ENCODE measurements around the gene BMERB1.
"Not testable (repeated sequence)": the region's sequence is repeated elsewhere in the genome, so short reads cannot be mapped to it uniquely, and the experiment has no call there.

BMERB1 gene

GRCh38 chr16:15598648-15599190 is 164.3 kb downstream of the BMERB1 start:
- DNase-seq = no peak

- no peak for DNase-seq
These were observed 165.1 kb downstream of the BMERB1 start for GRCh38 chr16:15599303-15600070.

DNA sequence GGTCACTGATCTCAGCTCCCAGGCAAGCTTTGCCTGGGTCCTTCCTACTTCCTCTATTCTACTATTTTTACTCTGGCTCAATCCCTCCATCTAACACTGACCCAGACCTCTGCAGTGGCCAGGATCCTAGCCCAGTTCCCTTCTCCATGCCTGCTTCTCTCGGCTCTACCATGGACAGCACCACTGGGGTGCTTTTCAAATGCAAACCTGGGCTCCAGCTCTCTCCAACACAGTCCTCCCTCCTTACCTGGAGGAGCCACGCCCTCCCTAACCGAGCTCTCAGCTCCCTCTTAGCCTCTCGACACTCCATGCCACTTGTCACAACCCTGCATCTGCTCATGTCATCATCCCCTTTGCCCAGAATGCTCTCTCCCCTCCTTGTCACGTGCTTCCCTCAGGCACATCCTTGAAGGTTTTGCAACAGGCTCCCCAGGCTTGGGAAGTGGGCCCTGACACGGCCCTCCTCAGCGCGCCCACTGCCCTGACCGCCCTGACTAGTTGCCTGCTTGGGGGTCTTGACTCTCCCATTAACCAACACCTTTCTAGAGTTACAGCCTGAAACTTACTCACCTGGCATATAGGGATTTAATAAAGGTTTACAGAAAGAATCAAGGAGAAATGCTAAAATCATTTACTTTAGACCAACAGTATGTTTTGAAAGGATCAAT is 167.0 kb downstream of the BMERB1 start:
- no peak for DNase-seq

GRCh38 chr16:15602285-15603044 is 168.1 kb downstream of the BMERB1 start:
- DNase-seq = no peak

DNA sequence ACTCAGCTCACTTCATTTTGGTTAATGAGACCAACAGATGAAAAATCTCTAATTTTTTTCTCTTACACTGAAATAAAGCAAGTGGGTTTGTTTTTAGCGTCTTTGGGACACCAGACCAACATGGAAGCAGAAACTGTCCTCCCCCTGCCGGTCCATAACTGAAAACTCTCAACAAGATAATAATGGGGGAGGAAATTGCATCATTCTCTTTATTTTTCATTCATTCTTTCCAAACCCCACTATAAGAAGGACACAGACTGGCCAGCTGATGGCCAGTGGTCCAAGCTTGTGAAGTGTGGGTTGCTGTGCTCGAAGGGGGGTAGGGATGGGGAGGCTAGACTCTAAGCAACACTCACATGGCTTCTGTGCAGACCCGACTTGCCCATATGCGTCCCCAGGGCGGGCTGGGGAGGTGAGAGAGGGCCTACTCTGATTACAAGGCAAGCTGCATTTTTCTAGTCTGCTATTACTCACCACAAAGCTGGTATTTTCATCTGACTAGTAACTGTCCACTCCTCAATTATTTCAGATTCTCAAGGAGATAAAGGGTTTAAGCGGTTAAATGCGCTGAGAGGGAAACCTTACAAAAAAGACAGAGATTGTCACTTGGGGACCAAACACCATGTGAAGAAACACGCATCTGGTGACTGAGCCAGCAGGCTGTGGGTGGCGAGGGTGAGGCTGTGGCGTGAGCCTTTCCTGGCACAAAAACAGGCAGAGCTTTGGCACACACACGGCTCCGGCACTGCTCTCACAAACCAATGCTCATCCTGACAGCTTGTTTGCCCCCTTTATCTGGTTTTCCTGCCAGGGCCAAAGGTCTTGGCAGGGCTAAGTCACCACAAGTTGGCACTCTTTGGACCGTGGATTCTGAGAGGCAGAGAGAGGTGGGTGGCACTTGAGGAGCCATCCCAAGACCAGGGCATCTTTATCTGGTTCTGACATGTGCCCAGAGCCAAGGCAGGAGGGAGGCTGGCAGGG is 170.4 kb downstream of the BMERB1 start:
- no peak for DNase-seq

DNA sequence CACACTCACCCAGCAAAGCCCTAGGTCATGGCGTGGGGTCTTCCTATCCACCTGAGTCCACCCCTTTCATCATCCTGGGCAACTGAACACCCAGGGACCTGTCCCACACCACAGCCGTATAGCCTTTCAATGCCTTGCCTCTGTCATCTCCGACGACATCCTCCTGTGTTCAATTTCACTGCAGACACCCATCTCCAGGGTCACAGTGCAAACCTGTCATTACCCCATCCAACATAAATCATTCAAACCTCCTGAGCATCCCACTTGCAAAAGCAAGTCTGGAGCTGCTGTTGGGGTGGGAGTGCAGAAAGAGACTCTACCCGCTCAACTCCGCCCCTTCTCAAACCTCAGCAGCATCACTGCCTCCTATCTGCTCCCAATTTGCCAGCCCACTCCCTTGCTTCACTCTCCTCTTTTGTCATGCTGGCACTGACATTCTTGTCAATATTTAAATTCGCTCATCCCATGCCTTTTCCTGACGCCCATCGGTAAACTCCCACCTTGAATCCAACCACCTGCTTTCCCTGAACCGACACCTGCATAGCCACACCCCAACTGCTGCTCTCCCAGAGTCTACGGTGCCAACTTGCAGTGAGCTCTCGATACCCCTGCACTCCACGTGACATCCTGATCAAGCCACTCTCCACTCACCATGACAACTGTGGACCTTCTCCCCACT is 171.6 kb downstream of the BMERB1 start:
- DNase-seq = no peak

- no peak for DNase-seq
These were observed 172.3 kb downstream of the BMERB1 start for GRCh38 chr16:15606518-15607220.

DNA sequence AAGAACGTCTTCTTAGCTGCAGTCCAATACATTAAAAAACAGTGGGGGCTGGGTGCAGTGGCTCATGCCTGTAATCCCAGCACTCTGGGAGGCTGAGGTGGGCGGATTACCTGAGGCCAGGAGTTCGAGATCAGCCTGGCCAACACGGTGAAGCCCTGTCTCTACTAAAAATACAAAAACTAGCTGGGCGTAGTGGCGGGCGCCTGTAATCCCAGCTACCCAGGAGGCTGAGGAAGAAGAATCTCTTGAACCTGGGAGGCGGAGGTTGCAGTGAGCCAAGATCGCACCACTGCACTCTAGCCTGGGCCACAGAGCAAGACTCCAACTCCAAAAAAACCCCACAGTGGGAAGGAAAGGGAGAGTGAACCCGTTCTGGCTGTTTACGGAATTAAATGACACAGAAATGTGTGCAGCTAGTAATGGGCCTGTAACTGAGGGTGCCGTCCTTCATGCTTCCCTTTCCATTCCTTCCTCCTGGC is 172.9 kb downstream of the BMERB1 start:
- not testable (repeated sequence) for DNase-seq

GRCh38 chr16:15607700-15608396 is 173.5 kb downstream of the BMERB1 start:
- peak; percentile 9 for DNase-seq

DNA sequence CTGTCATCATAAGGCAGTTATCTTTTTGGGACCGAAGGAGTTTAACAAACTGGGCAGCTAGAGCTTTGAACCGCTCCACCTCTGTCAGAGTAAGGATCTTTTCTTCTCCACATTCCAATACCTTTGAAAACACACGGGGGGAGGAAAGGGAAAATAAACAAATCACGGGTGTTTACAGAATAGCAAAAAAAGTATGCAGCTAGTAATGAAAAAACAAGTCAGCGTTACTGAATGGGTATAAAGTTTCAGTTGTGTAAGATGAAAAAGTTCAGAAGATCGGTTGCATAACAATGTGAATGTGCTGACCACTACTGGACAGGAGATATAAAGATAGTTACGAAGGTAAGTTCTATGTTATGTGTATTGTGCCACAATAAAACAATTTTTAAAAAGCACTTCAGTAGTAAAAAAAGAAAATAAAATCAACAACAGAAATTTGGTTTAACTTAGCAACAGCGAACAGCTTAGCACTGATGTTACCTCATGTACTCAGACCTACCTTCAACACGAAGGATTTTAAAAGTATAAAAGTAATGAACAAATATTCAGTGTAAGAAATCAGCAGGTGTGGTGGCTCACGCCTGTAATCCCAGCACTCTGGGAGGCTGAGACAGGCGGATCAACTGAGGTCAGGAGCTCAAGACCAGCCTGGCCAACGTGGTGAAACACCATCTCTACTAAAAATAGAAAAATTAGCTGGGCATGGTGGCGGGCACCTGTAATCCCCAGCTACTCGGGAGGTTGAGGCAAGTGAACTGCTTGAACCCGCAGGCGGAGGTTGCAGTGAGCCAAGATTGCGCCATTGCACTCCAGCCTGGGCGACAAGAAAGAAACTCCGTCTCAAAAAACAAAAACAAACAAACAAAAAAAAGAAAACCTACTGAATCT is 174.3 kb downstream of the BMERB1 start:
- no peak for DNase-seq

GRCh38 chr16:15609286-15609649 is 174.9 kb downstream of the BMERB1 start:
- DNase-seq = no peak

GRCh38 chr16:15610369-15610871 is 176.0 kb downstream of the BMERB1 start:
- peak; percentile 21 for DNase-seq

GRCh38 chr16:15611610-15612009 is 177.2 kb downstream of the BMERB1 start:
- DNase-seq = peak; percentile 11

- DNase-seq = no peak
These were observed 179.3 kb downstream of the BMERB1 start for GRCh38 chr16:15613676-15614075.

DNA sequence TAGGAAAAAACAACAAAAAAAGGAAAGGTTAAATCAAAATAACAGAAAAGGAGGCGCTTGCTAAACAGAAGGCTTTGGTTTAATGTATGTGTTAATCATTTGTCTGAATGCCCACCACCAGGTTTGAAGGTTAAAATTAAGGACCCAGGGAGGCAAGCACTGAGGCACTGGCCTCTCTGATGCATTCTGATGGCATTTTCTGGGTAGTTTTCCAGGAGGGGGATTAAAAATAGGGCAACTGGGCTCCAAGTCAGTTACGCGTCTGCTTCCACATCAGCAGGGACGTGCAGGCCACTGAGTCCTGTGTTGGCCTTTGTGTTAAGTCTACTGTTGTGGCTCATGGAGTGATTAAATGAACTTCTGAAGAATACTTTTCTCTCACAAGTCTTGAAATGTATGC is 181.6 kb downstream of the BMERB1 start:
- no peak for DNase-seq

GRCh38 chr16:15616475-15617165 is 182.2 kb downstream of the BMERB1 start:
- no peak for DNase-seq

DNA sequence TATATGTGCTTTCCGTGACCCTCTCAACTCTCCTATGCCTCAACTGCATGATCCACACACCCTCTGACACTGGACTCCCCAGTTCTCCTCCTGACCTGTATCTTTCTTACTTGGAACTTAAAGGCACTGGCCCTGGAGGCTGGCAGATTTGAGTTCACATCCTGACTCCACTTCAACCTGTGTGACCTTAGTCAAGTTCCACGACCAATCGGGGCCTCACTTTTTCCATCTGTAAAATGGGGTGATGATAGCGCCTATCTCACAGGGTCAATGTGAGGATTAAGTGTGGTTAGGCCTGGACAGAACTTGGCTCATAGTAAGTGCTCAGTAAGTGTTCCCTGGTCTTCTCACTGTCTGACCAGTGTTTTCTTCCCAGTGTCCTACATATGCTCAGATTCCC is 183.5 kb downstream of the BMERB1 start:
- DNase-seq = no peak

DNA sequence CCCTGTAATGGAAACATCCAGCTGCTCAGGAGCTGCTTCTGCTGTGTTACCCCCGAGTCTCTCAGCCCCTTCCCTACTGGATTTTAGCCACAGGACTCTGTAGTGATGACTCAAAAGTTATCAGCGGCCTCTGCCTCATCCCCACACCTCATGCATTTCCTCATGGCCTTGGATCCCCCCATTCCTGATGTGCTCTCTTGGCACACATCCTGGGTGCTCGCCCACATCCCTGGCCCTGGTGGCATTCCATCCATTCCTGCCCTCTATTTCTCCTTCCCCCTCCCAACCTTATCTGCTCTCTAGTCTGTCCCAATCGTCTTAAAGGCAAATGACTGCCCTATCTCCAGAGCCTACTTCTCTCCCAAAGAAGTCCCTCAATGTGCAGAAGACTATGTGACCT is 184.0 kb downstream of the BMERB1 start:
- peak; percentile 71 for DNase-seq

All from fibroblast of skin of right biceps (primary cell).